Measurements from ENCODE around the gene MAP4K5. TPM values are rescaled to one million over a fixed set of nuclear protein-coding genes. Genes with fewer than 3 reads are reported as not detected.

MAP4K5 gene
- total RNA-seq, 2 experiments from 2014 or later, result 26.2 to 28.1 TPM

GRCh38 chr14:50524060-50524459 lies 8.3 kb downstream of the MAP4K5 start:
- no peaks in the 10 kb centered on the region for H3K9me3 Mint-ChIP-seq
- ChIA-PET CTCF (interaction anchor here (1.0 to 1.9 kb wide), 2 partner anchors 8 to 203 kb away, joined by 3 to 8 read pairs; no protein-coding TSS in a partner anchor), POLR2A (interaction anchor here (0.6 to 1.2 kb wide), 2 partner anchors 162 to 180 kb away, joined by 3 read pairs; no protein-coding TSS in a partner anchor)
- ATAC-seq (no peak), DNase-seq (no peak)
- H3K4me3 Mint-ChIP-seq, result no peak overlapping the region
- H3K27ac Mint-ChIP-seq, result peak overlapping the region; percentile 55
- intact Hi-C loops (cut with micrococcal nuclease), result loop anchor here (10.0 kb wide), 1 partner anchor 659 kb away; no protein-coding TSS in a partner anchor
- H3K27me3 Mint-ChIP-seq, result no peaks in the 10 kb centered on the region
- no peak for TF ChIP-seq CTCF (IDR thresholded peaks at IDR 0.05)
- peaks cover 59% of the 10 kb centered on the region for H3K4me1 Mint-ChIP-seq (ENCODE audit: low read depth)
- peaks cover 14% of the 10 kb centered on the region for H3K36me3 Mint-ChIP-seq (ENCODE audit: low read depth)

GRCh38 chr14:50523271-50524041 lies 8.9 kb downstream of the MAP4K5 start:
- peak overlapping the region; percentile 30 for H3K27ac Mint-ChIP-seq
- TF ChIP-seq CTCF (IDR thresholded peaks at IDR 0.05), result no peak
- H3K36me3 Mint-ChIP-seq (ENCODE audit: low read depth), result peaks cover 17% of the 10 kb centered on the region
- ChIA-PET POLR2A (interaction anchor here (0.6 to 1.8 kb wide), 2 partner anchors 9 to 162 kb away, joined by 3 to 8 read pairs; partner anchors contain the start of gene MAP4K5), CTCF (interaction anchor here (0.7 to 2.2 kb wide), 6 partner anchors 8 to 263 kb away, joined by 3 to 13 read pairs (median 4); no protein-coding TSS in a partner anchor)
- H3K27me3 Mint-ChIP-seq, result no peaks in the 10 kb centered on the region
- intact Hi-C loops (cut with micrococcal nuclease), result loop anchor here (10.0 kb wide), 1 partner anchor 659 kb away; no protein-coding TSS in a partner anchor
- H3K4me1 Mint-ChIP-seq (ENCODE audit: low read depth), result peaks cover 55% of the 10 kb centered on the region
- DNase-seq (no peak), ATAC-seq (no peak)
- no peaks in the 10 kb centered on the region for H3K9me3 Mint-ChIP-seq
- no peak overlapping the region for H3K4me3 Mint-ChIP-seq

- intact Hi-C loops (cut with micrococcal nuclease), result loop anchor here (10.0 kb wide), 1 partner anchor 657 kb away; no protein-coding TSS in a partner anchor
- H3K36me3 Mint-ChIP-seq (ENCODE audit: low read depth), result peaks cover 16% of the 10 kb centered on the region
- peak; percentile 23 for DNase-seq
- no peak for TF ChIP-seq CTCF (IDR thresholded peaks at IDR 0.05)
- peak overlapping the region; percentile 92 for H3K27ac Mint-ChIP-seq
- H3K27me3 Mint-ChIP-seq, result no peaks in the 10 kb centered on the region
- ChIA-PET CTCF (interaction anchor here (1.1 to 2.2 kb wide), 4 partner anchors 10 to 264 kb away, joined by 3 to 13 read pairs (median 7); partner anchors contain the start of gene MAP4K5), POLR2A (interaction anchor here (0.8 to 1.8 kb wide), 3 partner anchors 10 to 201 kb away, joined by 3 to 8 read pairs (median 4); partner anchors contain the start of gene MAP4K5)
- peak; percentile 76 for ATAC-seq
- peaks cover 53% of the 10 kb centered on the region for H3K4me1 Mint-ChIP-seq (ENCODE audit: low read depth)
- peak overlapping the region; percentile 64 for H3K4me3 Mint-ChIP-seq
- H3K9me3 Mint-ChIP-seq, result no peaks in the 10 kb centered on the region
Measured at GRCh38 chr14:50521912-50522341, 10.4 kb downstream of the MAP4K5 start.

- ATAC-seq (peak; percentile 78), DNase-seq (peak; percentile 87)
- peaks cover 50% of the 10 kb centered on the region for H3K4me1 Mint-ChIP-seq (ENCODE audit: low read depth)
- ChIA-PET CTCF (interaction anchor here (0.9 to 2.2 kb wide), 3 partner anchors 11 to 200 kb away, joined by 3 to 13 read pairs (median 8); partner anchors contain the start of gene MAP4K5), POLR2A (interaction anchor here (1.2 kb wide), 1 partner anchor 177 kb away, joined by 4 read pairs; no protein-coding TSS in a partner anchor)
- H3K27me3 Mint-ChIP-seq, result no peaks in the 10 kb centered on the region
- peaks cover 16% of the 10 kb centered on the region for H3K36me3 Mint-ChIP-seq (ENCODE audit: low read depth)
- no peaks in the 10 kb centered on the region for H3K9me3 Mint-ChIP-seq
- intact Hi-C loops (cut with micrococcal nuclease), result loop anchor here (10.0 kb wide), 1 partner anchor 656 kb away; no protein-coding TSS in a partner anchor
- TF ChIP-seq CTCF (IDR thresholded peaks at IDR 0.05), result no peak
- peak overlapping the region; percentile 92 for H3K27ac Mint-ChIP-seq
- H3K4me3 Mint-ChIP-seq, result peak overlapping the region; percentile 64
Measured at GRCh38 chr14:50520947-50521815, 11.2 kb downstream of the MAP4K5 start.
